Esophagus mucosa (tissue), 1 donor: ENCODE measurements around the gene FBXL17. TPM values are rescaled to one million over a fixed set of nuclear protein-coding genes. Genes with fewer than 3 reads are reported as not detected.

ENCODE experiments used
- ATAC-seq: fragments of 200-7000 bp; cut with Tn5 transposase; one replicate; pipeline ENCODE4 v1.9.1; 2020
- total RNA-seq: library from RNA; stranded (reverse); gene quantifications from one replicate; pipeline ENCODE4 v1.2.4, GENCODE V29; 2023
- donor health status: DM: yes; HTN: yes; CAD: no.

Gene FBXL17
- total RNA-seq, 1 donor from 2014 or later, result 13.0 TPM

DNA sequence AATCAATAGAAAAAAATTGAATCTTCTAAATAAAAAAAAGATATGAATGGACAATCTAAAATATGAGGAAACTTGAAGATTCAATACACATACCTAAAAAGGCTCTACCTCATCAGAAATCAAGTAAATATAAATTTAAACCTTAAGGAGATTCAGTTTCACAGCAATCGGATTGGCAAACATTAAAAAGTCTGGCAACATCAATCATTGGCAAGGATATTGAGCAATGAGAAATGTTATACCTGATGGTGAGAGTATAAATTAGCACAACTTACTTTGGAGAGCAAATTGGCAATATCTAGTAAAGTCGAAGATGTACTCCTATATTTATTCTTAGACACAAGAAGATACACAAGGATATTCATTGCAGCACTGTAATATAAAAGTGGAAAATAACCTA, 436.8 kb downstream of the FBXL17 start:
- ATAC-seq, result no peak

DNA sequence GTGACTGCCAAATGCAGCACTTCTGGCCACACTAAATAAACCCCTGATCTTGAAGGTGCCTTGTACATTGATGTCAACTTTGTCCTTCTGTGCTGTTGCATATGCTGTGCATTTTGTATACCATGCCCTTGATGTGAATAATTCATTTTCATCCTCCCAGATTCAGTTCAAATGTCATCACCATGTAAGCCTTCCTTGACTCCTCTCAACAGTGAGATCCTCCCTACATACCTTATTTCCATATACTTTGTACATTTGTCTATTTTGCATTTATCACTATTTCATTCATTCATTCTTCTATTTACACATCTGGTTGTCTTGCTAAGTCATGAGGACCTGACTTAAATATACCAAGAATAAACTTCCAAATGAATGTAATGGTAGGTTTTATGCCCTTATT, 438.0 kb downstream of the FBXL17 start:
- ATAC-seq, result no peak

DNA sequence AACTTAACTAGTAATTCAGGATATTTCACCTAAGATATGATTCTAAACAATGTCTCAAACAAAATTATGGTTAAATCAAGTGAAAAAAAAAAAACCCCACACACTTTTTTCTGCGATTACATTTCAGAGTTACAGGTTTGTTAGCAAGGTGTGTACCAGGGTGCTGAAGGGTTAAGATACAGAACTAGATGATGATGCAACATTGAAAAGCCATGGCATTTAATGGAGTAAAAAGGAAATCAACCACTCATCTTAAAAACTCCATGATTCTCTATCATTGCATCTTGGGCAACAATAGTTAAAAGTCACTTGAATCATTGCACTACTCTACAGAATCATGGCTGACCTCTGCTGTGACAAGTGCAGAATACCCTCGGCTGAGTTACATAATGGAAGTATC, 440.9 kb downstream of the FBXL17 start:
- no peak for ATAC-seq

DNA sequence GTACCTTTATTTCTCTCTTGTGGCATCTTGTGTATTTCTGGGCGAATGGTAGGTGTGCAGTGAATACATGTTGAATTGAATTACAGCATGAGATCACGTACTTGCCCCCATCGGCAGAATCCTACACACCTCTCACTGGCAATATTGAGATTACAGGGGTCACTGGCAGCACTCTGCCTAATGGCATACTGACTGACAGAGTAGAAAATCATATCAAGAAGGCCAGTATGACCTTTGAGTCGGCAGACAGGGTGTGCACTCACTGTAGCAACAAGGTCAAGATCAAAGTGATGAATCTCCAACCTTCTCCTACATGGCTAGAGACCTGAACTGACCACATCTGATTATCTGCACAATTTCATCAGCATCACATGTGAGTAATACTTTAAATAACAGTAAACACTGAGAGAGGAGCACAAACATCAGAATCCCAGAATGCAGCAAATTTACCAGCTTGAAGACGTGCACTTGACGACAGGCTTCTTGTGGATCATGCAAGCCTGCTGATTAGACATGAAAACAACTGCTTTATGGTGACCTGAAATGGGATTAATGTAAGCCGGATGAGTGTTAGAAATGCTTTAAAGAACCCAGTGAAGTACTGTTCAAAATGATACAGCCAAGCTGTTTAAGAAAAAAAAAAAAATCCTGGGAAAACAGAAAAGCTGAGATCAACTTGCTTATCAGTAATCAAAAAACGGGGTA, 444.1 kb downstream of the FBXL17 start:
- no peak for ATAC-seq

DNA sequence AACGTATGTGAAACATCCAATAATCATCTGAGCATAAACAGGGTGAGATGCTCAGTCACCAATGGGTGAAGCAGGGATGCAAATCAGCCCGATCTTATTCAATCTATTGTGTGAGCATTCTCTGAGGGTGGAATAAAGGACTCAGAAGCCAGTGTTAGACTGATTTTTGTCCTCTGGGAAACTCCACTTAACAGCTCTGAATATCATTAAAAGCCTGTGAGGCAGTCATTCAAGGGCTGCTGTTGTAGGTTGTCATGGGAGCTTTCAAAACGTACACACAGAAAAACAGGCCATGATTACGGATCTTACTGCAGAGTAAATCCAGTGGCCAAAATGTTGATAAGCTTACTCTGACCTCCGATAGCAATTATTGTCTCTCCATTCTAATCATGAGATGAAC, 444.7 kb downstream of the FBXL17 start:
- ATAC-seq, result no peak

DNA sequence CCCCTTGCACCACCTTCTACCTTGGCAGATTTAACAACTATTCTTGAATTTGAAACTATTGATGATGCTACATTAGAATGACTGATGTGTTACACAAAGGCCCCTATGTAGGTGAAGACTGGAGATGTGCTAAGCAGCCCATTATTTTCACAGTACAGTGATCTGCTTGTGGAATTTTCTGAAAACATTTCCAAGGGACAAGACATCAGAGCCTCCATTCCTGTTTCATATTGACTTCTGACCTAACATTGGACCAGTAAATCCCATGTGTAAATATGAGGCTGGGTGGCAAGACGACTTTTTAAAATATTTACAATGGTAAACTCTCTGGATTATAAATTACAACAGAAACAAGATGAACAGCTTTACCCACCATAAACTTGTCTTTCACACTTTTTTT, 445.4 kb downstream of the FBXL17 start:
- ATAC-seq, result no peak

DNA sequence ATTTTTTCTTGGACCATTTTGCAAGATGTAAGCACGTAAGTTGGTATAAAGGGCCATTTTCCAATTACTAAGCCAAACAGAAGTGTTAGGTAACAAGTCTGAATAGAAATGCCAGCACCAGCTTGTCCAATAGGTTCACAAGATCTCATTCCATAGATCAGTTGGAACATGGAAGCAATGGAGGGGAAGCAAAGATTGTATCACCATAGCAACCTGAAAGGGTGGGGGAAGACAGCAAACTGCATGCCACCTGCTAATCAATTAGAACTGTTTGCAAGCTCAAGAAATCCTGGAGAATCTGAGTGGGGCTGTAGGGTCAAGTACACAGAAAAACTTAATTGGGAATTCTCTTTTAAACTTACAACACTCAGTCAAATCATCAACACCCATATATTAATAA, 446.3 kb downstream of the FBXL17 start:
- ATAC-seq, result no peak

DNA sequence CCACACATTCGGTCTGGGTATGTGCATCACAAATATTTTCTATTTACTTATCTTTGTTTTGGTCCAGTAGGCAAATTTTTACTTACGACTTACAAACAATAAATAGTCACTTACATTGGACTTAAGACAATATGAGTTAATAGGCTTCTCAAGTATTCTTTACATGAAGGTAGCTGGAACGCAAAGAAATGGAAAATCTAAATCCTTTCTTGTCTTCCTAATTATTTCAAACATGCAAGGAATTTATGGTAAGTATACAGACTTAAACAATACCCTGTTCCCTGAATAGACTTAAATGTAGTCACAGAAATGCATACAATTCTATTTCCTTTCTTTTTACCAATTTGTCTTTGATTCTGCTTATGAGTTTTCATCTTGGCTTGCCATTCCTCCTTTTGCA, 448.6 kb downstream of the FBXL17 start:
- no peak for ATAC-seq

DNA sequence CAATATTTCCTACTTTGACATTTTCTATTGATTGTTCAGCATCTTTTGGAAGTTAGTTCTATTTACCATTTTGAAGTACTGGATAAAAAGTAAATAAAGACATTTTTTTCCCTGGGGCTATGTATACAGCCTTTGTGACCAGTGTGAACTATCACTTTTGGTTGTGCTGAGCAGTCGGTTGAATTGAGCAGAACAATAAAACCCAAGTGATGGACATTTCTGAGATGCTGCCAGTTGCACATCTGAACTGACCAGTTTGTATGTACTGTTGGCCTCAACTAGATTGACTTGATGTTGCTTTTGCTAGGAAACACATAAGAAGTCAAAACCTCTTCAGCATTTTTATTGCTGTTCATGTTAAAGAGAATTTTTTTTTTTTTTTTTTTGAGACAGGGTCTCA, 451.0 kb downstream of the FBXL17 start:
- ATAC-seq, result no peak

DNA sequence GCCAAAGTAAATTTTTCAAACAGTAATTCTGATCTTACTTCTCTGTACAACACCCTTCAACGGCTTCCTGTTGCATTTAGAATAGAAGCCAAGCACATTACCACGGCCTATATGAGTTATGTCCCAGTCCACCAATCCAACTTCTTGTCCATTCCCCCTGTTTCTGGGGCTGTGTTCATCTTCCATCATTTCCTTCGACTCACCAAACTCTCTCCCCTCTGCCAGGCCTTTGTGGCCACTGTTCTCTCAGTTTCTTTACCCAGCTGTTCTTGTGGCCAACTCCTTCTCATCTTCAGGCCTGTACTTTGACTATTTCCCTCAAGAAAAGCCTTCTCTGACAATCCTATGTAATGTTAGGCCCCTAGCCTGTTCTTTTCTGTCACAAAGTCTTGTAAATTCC, 451.8 kb downstream of the FBXL17 start:
- ATAC-seq, result no peak

DNA sequence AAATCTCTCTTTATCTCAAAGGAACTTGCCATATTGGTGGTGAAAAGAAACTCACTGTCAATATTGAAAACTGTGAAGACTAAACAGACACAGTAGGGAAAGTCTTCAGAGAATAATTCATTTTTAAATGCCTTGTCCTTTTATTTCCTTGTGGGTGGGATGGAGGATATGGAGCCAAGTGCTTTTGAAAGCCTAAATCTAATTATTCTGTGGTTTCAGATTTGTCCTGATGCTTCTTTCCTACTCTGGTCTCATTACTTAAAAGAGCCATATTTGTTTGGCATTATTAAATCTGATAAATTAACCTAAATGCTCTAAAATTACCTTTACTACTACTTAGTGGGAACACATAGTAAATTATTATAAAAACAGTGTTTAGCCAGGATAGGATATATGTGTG, 452.8 kb downstream of the FBXL17 start:
- ATAC-seq, result no peak

DNA sequence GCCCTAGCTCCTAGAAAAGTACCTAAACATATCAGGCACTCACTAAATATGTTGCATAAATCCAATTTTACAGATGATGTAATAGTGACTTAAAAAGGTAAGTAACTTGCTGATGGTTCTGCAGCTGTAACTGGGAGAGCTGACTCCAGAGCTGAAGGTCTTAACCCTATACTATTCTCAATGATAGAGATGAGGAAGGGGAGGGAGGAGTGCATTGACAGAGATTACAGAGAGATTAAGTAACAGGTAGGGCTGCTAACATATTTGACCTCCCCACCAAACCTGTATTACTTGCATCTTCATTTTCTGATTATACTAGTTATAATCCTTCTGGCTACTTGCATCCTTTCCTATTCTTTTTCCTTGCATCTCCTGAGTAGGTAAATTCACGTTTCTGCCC, 455.8 kb downstream of the FBXL17 start:
- peak; percentile 54 for ATAC-seq

DNA sequence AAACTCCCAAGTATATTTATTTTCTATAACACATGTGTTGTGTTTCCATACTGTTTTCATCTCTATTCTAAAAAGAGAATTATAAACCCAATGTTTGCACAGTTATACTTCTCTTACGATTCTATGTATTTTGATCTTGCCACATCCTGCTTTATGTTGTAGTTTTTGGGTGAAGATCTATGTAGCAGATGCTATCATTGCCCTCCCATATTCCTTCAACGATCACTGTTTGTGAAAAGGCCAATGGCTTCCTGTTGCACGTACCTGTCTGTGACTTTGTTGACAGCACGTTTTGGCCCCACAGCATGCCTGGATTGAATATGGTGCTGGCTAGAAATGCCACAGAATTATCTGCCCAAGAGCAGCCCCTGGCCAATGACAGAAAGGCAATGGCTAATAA, 456.7 kb downstream of the FBXL17 start:
- ATAC-seq, result no peak

DNA sequence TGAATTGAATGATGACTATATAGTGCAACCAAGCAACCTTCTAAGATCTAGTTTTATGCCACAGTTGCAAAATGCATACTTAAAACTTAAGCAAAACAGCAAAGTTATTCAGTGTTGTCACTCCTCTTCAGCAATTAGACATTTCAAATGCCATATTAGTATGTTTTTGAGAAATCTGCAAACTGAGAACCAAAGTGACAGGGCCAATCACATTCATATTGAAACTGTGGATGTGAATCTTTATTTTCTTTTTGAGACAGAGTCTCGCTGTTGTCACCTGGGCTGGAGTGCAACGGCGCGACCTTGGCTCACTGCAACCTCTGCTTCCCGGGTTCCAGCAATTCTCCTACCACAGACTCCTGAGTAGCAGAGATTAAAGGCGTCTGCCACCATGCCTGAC, 461.9 kb downstream of the FBXL17 start:
- ATAC-seq, result no peak

DNA sequence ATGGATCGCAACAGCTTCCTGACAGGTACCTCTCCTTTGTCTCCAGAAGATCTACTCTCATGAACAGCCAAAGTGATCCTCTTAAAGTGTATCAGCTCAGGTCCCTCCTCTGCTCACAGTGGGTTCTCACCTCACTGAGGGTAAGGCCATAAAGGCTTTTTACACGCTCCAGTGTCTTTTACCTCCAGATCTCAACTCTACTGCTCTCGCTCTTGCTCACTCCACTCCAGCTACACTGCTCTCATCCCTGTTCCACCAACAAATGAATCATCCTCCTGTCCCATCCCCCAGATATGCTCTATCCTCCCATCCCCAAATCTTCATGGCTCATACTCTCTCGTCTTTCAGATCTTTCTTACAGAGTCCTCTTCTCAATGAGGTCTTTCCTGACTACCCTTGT, 462.5 kb downstream of the FBXL17 start:
- ATAC-seq, result no peak

DNA sequence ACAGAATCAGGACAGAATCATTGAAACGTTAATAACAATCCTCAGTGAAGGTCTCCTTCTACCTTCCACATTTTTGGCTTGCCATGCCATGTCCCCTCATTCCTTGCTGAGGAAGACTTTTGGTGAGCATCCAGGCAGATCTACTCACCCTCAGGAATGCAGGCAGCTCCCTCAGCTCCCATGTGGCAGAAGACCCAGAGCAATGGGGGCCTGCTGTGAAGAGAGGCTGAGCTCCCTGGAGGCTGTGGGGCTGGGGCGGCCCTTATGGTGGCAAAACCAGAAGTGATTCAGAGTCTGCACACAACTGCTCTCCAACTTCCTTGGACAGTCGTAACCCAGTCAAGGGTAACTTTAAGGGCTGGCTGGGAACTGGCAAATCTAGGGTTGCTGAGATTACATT, 463.9 kb downstream of the FBXL17 start:
- ATAC-seq, result no peak

DNA sequence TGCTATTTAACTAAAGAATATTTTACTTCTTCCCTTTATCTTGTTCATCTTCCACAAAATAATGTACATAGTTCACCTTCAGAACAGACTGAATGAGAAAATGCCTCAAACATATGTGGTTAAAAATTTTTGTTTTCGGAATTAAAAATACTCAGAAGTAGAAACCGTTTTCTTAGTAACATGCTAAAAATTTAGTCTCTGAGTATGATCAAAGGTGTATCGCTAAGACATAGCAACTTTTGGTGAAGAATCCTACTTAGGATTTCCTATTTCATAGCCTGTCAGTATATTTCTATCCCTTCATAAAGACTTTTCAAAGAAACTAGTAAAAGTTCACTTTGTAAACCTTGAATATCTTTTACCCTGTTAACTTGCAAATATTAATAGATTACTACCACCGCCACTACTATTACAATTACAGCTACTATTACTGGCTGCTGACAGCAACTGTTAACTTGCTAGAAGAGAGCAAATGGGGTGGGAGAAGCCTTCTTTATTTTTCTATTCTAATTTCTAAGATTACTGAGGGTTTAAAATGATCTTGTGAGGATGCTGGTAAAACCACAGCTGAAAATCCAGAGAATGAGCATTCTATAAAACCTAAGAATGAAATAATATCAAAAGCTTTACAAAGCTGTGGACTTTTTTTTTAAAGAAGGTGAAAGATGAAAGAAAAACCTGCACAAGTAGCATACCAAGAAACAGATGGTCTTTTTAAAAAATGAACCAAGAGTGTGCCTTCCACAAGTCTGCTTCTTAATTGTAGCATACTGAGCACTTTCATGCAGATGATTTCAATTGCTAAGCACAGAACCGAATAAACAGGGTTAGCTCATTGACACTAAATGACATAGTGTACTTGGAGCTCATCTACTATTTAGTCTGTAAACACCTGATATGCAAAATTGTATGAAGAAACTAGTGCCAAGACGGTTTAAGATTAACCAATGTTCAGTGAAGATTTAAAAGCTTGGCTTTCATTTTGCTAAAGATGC, 464.9 kb downstream of the FBXL17 start:
- ATAC-seq, result no peak

DNA sequence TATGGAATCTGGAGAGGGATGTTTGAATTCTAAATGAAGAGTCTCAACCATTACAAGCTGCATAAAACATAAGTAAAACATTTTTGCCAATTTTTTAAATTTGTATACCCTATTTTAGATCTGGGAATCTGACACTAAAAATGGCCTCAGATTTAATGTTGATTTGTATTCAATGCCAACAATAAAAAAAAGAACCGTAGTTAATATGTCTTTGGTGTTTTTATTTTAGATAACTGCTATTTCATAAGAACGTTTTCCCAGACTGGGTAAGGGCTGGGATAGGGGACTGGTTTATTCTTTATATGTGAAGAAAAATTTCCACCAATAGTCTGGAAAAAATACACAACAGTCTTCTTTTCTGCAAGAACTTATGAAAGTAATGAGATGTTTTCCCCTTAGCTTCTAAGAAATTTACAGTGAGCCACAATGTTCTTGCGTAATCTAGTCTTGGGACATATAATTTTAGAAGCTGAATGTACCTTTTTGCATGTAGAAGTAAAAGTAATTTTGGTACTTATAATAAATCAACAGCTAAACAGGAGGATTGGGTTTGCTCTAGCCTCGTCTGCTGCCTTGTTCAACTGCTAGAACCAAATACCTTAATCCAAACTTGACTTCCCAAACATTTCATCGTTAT, 466.6 kb downstream of the FBXL17 start:
- ATAC-seq, result no peak

DNA sequence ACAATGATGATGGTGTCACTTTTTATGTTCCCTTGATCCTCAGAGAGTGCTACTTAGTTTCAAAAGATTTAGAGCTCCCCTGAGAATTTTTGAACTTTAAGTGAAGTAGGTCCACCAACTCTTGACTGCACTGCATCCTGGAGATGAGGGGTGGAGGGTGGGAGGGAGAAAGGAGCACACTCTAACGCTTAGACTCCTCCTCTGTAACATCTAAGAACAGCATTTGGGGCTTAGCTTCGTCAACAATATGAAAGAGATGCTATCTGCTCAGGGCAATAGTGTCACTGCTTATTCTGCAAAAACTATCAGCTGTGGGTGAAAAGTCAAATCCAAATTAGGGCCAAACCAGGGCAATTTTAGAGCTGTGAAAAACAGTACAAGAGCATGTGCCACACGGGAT, 468.4 kb downstream of the FBXL17 start:
- no peak for ATAC-seq

DNA sequence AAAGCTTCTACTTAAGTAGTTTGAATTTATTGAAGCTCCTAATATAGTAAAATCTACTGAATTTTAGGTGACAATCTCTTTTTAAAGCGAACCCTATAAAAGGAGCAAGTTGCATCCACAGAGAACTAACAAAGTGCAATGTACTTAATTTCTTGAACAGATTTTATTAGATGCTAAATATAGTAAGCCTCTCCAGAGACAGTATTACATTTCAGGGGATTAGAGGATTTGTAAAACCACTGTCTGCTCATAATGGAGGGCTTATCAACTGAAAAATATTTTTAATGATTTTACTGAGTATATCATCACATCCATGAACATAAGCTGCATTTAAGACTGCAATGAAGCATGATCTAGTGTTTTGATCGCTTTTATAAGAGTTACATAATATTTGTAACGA, 481.2 kb downstream of the FBXL17 start:
- ATAC-seq, result no peak

DNA sequence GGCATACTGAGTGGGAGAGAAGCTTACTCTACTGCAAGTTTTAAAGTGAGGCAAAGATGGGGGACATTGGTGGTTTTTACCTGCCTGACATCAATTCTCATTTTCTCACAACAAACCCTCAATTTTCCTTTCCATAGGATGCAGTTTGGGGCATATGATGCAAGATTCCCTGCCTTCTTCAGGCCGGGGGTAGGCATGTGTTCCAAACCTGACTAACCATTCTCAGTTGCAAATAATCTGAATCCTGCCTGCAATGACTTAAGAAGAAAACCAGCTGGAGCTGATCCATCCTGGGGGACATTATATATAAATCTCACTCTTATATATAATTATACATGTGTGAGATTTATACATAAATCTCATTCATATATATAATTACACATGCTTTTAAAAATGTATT, 487.5 kb downstream of the FBXL17 start:
- no peak for ATAC-seq

DNA sequence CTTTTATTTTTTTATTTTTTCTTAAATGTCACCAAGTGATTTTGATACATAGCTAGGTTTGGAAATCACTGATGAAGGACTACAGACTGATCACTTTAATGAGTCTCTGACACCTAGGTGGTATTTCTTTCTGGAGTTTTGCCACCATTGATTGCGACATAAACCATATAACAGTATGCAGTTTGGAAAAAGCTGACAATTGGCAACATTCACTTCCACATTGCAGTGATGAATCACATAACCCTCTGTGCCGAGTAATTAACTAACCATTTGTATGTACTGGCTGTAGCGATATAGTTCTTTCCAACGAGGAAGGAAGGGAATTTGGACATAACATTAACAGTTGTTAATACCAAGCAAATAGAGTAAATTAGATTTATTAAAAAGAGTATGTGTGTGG, 488.3 kb downstream of the FBXL17 start:
- no peak for ATAC-seq

DNA sequence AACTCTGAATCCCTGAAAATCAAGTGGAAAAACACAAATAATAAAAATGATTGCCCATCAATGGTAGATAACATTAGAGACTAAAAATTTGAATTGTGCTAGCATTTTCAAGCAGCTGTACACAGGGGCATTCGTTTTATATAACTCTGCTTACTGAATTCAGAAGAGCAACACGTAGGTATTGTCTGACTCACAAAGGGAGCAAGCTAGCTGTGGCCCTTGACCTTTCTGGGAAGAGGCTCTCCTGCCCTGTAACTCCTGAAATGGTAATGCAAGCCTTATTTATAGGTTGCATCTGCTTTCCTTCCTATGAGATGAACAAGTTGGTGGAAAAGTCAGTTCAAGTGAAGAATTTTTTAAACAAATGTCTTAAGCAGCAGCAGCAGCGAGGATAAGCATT, 492.5 kb downstream of the FBXL17 start:
- no peak for ATAC-seq

DNA sequence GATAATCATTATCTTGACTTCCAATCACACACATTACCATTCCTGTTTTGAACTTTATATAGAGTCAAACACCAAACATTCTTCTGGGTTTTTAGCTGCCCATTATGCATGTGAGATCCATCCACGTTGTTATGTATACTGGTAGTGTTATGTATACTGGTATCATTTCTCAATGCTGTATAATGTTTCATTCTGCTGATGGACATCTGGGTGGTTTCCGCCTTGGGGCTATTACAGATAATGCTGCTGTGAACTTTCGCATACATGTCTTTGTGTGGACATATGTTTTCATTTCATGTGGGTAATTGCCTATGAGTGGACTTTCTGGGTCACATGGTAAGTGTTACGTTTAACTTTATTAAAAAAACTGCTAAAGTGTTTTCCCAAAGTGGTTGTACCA, 493.4 kb downstream of the FBXL17 start:
- no peak for ATAC-seq
